GM18505 (cell line): ENCODE measurements around the gene ARMC2.
"Not testable (repeated sequence)": the region's sequence is repeated elsewhere in the genome, so short reads cannot be mapped to it uniquely, and the experiment has no call there.

Source experiments
- ATAC-seq: cut with Tn5 transposase; IDR thresholded peaks from one replicate; pipeline ENCODE4 v1.9.1; 2021; ENCODE audit not compliant: unreplicated experiment
- POLR2A ChIP-seq: IDR thresholded peaks from 4 replicates; pipeline ENCODE4 v1.6.1; 2011; ENCODE audit warnings: borderline replicate concordance; ENCODE audit not compliant: insufficient read depth, insufficient read length; ENCODE audit errors: extremely low read depth

The ARMC2 gene

GRCh38 chr6:108974201-108974600, 126.0 kb downstream of the ARMC2 start:
- TF ChIP-seq POLR2A, result no peak
- ATAC-seq, result no peak

GRCh38 chr6:108978638-108979037, 130.4 kb downstream of the ARMC2 start:
- not testable (repeated sequence) for ATAC-seq

- TF ChIP-seq POLR2A, result no peak
- ATAC-seq, result no peak
Observed at GRCh38 chr6:108982154-108983113, 134.2 kb downstream of the ARMC2 start.

- no peak for TF ChIP-seq POLR2A
- no peak for ATAC-seq
Observed at GRCh38 chr6:108983151-108983550, 134.9 kb downstream of the ARMC2 start.

GRCh38 chr6:108985301-108985700, 137.1 kb downstream of the ARMC2 start:
- no peak for TF ChIP-seq POLR2A

GRCh38 chr6:108987156-108987555, 138.9 kb downstream of the ARMC2 start:
- no peak for ATAC-seq
- no peak for TF ChIP-seq POLR2A

More at GRCh38 chr6:108985301-108985700, 137.1 kb downstream of the ARMC2 start:
- no peak for ATAC-seq

- no peak for ATAC-seq
- no peak for TF ChIP-seq POLR2A
Observed at GRCh38 chr6:108988296-108988695, 140.1 kb downstream of the ARMC2 start.

GRCh38 chr6:108988765-108989164, 140.5 kb downstream of the ARMC2 start:
- no peak for ATAC-seq
- TF ChIP-seq POLR2A, result no peak

- no peak for TF ChIP-seq POLR2A
Observed at GRCh38 chr6:108989700-108990099, 141.5 kb downstream of the ARMC2 start.

GRCh38 chr6:108993876-108994275, 145.7 kb downstream of the ARMC2 start:
- ATAC-seq, result no peak
- no peak for TF ChIP-seq POLR2A

More at GRCh38 chr6:108989700-108990099, 141.5 kb downstream of the ARMC2 start:
- no peak for ATAC-seq

GRCh38 chr6:108995296-108995695, 147.1 kb downstream of the ARMC2 start:
- no peak for ATAC-seq

GRCh38 chr6:108996208-108996607, 148.0 kb downstream of the ARMC2 start:
- ATAC-seq, result no peak

More at GRCh38 chr6:108995296-108995695, 147.1 kb downstream of the ARMC2 start:
- TF ChIP-seq POLR2A, result no peak

GRCh38 chr6:108998485-108998884, 150.3 kb downstream of the ARMC2 start:
- no peak for TF ChIP-seq POLR2A
- ATAC-seq, result no peak

More at GRCh38 chr6:108996208-108996607, 148.0 kb downstream of the ARMC2 start:
- no peak for TF ChIP-seq POLR2A

- no peak for TF ChIP-seq POLR2A
- ATAC-seq, result no peak
Observed at GRCh38 chr6:108999428-108999827, 151.2 kb downstream of the ARMC2 start.
